Keratinocyte (primary cell): Measurements from ENCODE around the gene ZNF117. TPM values are rescaled to one million over a fixed set of nuclear protein-coding genes. Genes with fewer than 3 reads are reported as not detected.
"Not testable (repeated sequence)": the region's sequence is repeated elsewhere in the genome, so short reads cannot be mapped to it uniquely, and the experiment has no call there.

Experiments used
- DNase-seq: peaks from one replicate; pipeline ENCODE4 v3.0.0-alpha.2; 2011; ENCODE audit warnings: low read depth, missing footprints, low spot score
- FAIRE-seq: peaks from 2 replicates; lab custom pipeline; 2011; peaks lifted over from hg19 to GRCh38; lab: Jason Lieb, UNC
- H2AFZ ChIP-seq: 2 replicates; pipeline ENCODE4 v1.6.0; 2012; ENCODE audit warnings: low read length, control low read depth, inconsistent platforms; ENCODE audit not compliant: control insufficient read depth
- H3K27ac ChIP-seq: 2 replicates; pipeline ENCODE4 v1.5.1; 2011; ENCODE audit warnings: low read length; ENCODE audit not compliant: control insufficient read depth, insufficient read depth
- H3K27me3 ChIP-seq: 3 replicates; pipeline ENCODE4 v1.6.0; 2011; ENCODE audit warnings: low read length; ENCODE audit not compliant: control insufficient read depth, insufficient read depth; ENCODE audit errors: extremely low read depth
- H3K36me3 ChIP-seq, 2 experiments: 2 replicates in 1 of 2; 3 replicates in 1 of 2; pipeline ENCODE4 v1.5.1; 2011; ENCODE audit warnings: low read length in 2 of 2, mild to moderate bottlenecking in 1 of 2; ENCODE audit not compliant: control insufficient read depth in 2 of 2, insufficient read depth in 2 of 2; ENCODE audit errors: extremely low read depth in 1 of 2
- H3K4me1 ChIP-seq: 3 replicates; pipeline ENCODE4 v1.5.1; 2011; ENCODE audit warnings: low read length; ENCODE audit not compliant: control insufficient read depth, insufficient read depth; ENCODE audit errors: extremely low read depth
- H3K4me2 ChIP-seq: 3 replicates; pipeline ENCODE4 v1.6.0; 2011; ENCODE audit warnings: low read depth, low read length; ENCODE audit not compliant: control insufficient read depth, insufficient read depth; ENCODE audit errors: extremely low read depth
- H3K4me3 ChIP-seq, 3 experiments: fragments of 200-600 bp in 1 of 3; sonication (generic) in 1 of 3; 2 replicates in 2 of 3; 3 replicates in 1 of 3; pipeline ENCODE4 v1.5.1; 2011 to 2016; ENCODE audit warnings: low read length in 3 of 3, mild to moderate bottlenecking in 3 of 3, control low read depth in 2 of 3, inconsistent platforms in 1 of 3, low read depth in 1 of 3, mixed read lengths in 1 of 3, mixed run types in 1 of 3, moderate library complexity in 1 of 3; ENCODE audit not compliant: control insufficient read depth in 2 of 3, insufficient read depth in 2 of 3; ENCODE audit errors: extremely low read depth in 1 of 3
- H3K79me2 ChIP-seq: 2 replicates; pipeline ENCODE4 v1.6.0; 2012; ENCODE audit warnings: low read length; ENCODE audit not compliant: control insufficient read depth, insufficient read depth
- H3K9ac ChIP-seq: 3 replicates; pipeline ENCODE4 v1.6.0; 2011; ENCODE audit warnings: low read length; ENCODE audit not compliant: control insufficient read depth, insufficient read depth; ENCODE audit errors: extremely low read depth
- H3K9me1 ChIP-seq: 3 replicates; pipeline ENCODE4 v1.6.0; 2011; ENCODE audit warnings: low read length; ENCODE audit not compliant: control insufficient read depth, insufficient read depth; ENCODE audit errors: extremely low read depth
- H3K9me3 ChIP-seq: 2 replicates; pipeline ENCODE4 v1.5.1; 2012; ENCODE audit warnings: low read depth, low read length; ENCODE audit not compliant: control insufficient read depth
- H4K20me1 ChIP-seq: 3 replicates; pipeline ENCODE4 v1.6.0; 2011; ENCODE audit warnings: low read length; ENCODE audit not compliant: control insufficient read depth, insufficient read depth; ENCODE audit errors: extremely low read depth
- CTCF ChIP-seq, 3 experiments: IDR thresholded peaks in 1 of 3; conservative IDR thresholded peaks in 1 of 3; optimal IDR thresholded peaks in 1 of 3; 2 replicates in 2 of 3; 3 replicates in 1 of 3; pipeline versions ENCODE3 to v1.5.1; 2011; ENCODE audit warnings: low read length in 3 of 3, mild to moderate bottlenecking in 3 of 3, moderate library complexity in 2 of 3, control low read depth in 1 of 3, inconsistent platforms in 1 of 3; ENCODE audit not compliant: insufficient read depth in 2 of 3; ENCODE audit errors: extremely low read depth in 1 of 3
- EZH2 ChIP-seq: IDR thresholded peaks from one replicate; pipeline ENCODE4 v1.6.1; 2012; ENCODE audit warnings: inconsistent platforms, mild to moderate bottlenecking, low read length, moderate library complexity
- dilution Hi-C: fragments of 300-500 bp; cut with MboI; formaldehyde crosslinking; loops from one replicate; pipeline ENCODE4 v1.7.0; 2020; ENCODE audit warnings: low sequenced_read_pairs; ENCODE audit not compliant: extremely low pct_ligation_motif_present
- polyA minus RNA-seq, 3 experiments: library from RNA; depleted of rRNA, polyadenylated mRNA; stranded (reverse); fragments of >200 nt; gene quantifications; 1 replicate in 1 of 3; 2 replicates in 1 of 3; 3 replicates in 1 of 3; pipeline ENCODE4 v1.2.3, GENCODE V29; 2011
- polyA plus RNA-seq, 5 experiments: library from polyadenylated mRNA; depleted of rRNA in 3 of 5; stranded (reverse) in 3 of 5; stranded (forward) in 1 of 5; unstranded in 1 of 5; fragments of >200 nt; gene quantifications; 1 replicate in 1 of 5; 2 replicates in 3 of 5; 3 replicates in 1 of 5; pipeline versions ENCODE4 v1.2.1 to v1.2.3, GENCODE V29; 2011 to 2012; ENCODE audit warnings: missing spikeins in 2 of 5, low read depth in 1 of 5, low replicate concordance in 1 of 5

The ZNF117 gene
- polyA plus RNA-seq (0.44 to 2.3 TPM (median 1.8 TPM) in 3 replicates), polyA minus RNA-seq (0.07 to 2.0 TPM (median 1.6 TPM) in 3 replicates)
- 3.5 TPM for polyA plus RNA-seq (2011; ENCODE audit: low read depth)
- polyA plus RNA-seq (2011; cell fraction: cytosol; rRNA removed): 0.12 and 0.22 TPM in 2 replicates
- polyA plus RNA-seq (2011; cell fraction: nucleus; rRNA removed): 5.1 and 9.0 TPM in 2 replicates
- 0.42 and 3.4 TPM in 2 replicates for polyA plus RNA-seq (2012; ENCODE audit: low replicate concordance)
- polyA minus RNA-seq (2011; cell fraction: cytosol; rRNA and poly(A)+ RNA removed): not detected
- polyA minus RNA-seq (2011; cell fraction: nucleus; rRNA and poly(A)+ RNA removed): 2.6 and 7.8 TPM in 2 replicates

GRCh38 chr7:64990936-64991335 is at the start of gene ZNF117:
Gene ZNF117, minus strand, starts transcription at chr7:64991036.
- no peak within 1 kb of the TSS for H3K27ac ChIP-seq
- H3K4me1 ChIP-seq: no peaks in the 10 kb centered on the region
- H3K36me3 ChIP-seq: no peaks in the 10 kb centered on the region
- no peaks in the 10 kb centered on the region for H3K9me1 ChIP-seq
- H3K27me3 ChIP-seq: no peaks in the 10 kb centered on the region
- no peak for DNase-seq
- peaks cover 6% of the 10 kb centered on the region for H3K9me3 ChIP-seq
- no peak within 1 kb of the TSS for H3K9ac ChIP-seq
- no peak for FAIRE-seq
- H3K4me2 ChIP-seq: no peak within 1 kb of the TSS
- H4K20me1 ChIP-seq: no peaks in the 10 kb centered on the region
- dilution Hi-C loops: no loop called here
- no peak within 1 kb of the TSS for H2AFZ ChIP-seq
- no peak within 1 kb of the TSS for H3K4me3 ChIP-seq
- H3K79me2 ChIP-seq: no peaks in the 10 kb centered on the region
- no peak for TF ChIP-seq EZH2
- TF ChIP-seq CTCF (optimal IDR thresholded peaks at IDR 0.05 in 1 of 3, IDR thresholded peaks at IDR 0.05 in 1 of 3, conservative IDR thresholded peaks at IDR 0.05 in 1 of 3; ENCODE audit: extremely low read depth in 1 of 3, insufficient read depth in 2 of 3, low read length in 3 of 3): no peak

GRCh38 chr7:65038767-65039166 is 47.9 kb upstream of the ZNF117 start:
- peak overlapping the region; percentile 56 for H3K27ac ChIP-seq
- DNase-seq, H3K36me3 ChIP-seq, dilution Hi-C loops, FAIRE-seq, H3K9me1 ChIP-seq, H3K9me3 ChIP-seq, H3K4me1 ChIP-seq, H4K20me1 ChIP-seq, H3K27me3 ChIP-seq: not testable (repeated sequence)
- H3K4me3 ChIP-seq: peak overlapping the region; percentile 63 to 71 (median 69)
- H3K9ac ChIP-seq: peak overlapping the region; percentile 72
- peak overlapping the region; percentile 84 for H3K4me2 ChIP-seq
- H2AFZ ChIP-seq: peak overlapping the region; percentile 11
- H3K79me2 ChIP-seq: peaks cover 13% of the 10 kb centered on the region
